GM12878 (cell line): ENCODE measurements around the gene COA4. TPM values are rescaled to one million over a fixed set of nuclear protein-coding genes. Genes with fewer than 3 reads are reported as not detected.

Source experiments
- ATAC-seq: fragments of 200-7000 bp; cut with Tn5 transposase; 3 replicates; pipeline ENCODE4 v1.9.1; 2020; ENCODE audit warnings: mild to moderate bottlenecking, moderate library complexity
- BruUV-seq: library from RNA; stranded (reverse); fragments of 400-500 nt; replicated peaks from 2 replicates; lab custom pipeline; 2021; lab: Mats Ljungman, UMichigan
- CTCF ChIA-PET: fragments of 300-600 bp; sonication (Branson Sonifier 250); formaldehyde crosslinking; extraction: SDS; loops from one replicate; lab custom pipeline; 2021; ENCODE audit warnings: inconsistent platforms; lab: Yijun Ruan, JAX
- POLR2A ChIA-PET: fragments of 350-600 bp; formaldehyde crosslinking; extraction: SDS; loops from one replicate; lab custom pipeline; 2021; ENCODE audit warnings: inconsistent platforms; lab: Charles Lee
- RAD21 ChIA-PET: fragments of 300-600 bp; sonication (Branson Sonifier 250); formaldehyde crosslinking; loops from one replicate; lab custom pipeline; 2023; ENCODE audit warnings: antibody characterized with exemption; ENCODE audit not compliant: unreplicated experiment; lab: Charles Lee
- SMC1A ChIA-PET: fragments of 300-600 bp; sonication (Branson Sonifier 250); formaldehyde crosslinking; loops from one replicate; lab custom pipeline; 2023; ENCODE audit not compliant: unreplicated experiment, uncharacterized antibody; lab: Charles Lee
- DNase-seq: peaks from one replicate; pipeline ENCODE4 v3.0.0-alpha.2; 2011; ENCODE audit warnings: low read depth, low spot score
- FAIRE-seq: peaks from 3 replicates; lab custom pipeline; 2011; peaks lifted over from hg19 to GRCh38; lab: Jason Lieb, UNC
- H2AFZ ChIP-seq: 2 replicates; pipeline ENCODE4 v1.6.0; 2011; ENCODE audit warnings: low read depth, low read length, control low read depth; ENCODE audit not compliant: control insufficient read depth
- H3K27ac ChIP-seq: 2 replicates; pipeline ENCODE4 v1.5.1; 2011; ENCODE audit warnings: control low read depth; ENCODE audit not compliant: control insufficient read depth, insufficient read depth
- H3K27me3 ChIP-seq, 2 experiments: replicated peaks in 1 of 2; 2 replicates each; pipeline versions ENCODE4 v1.6.0 to v1.6.1; 2011; ENCODE audit warnings: low read length in 1 of 2; ENCODE audit not compliant: control insufficient read depth in 2 of 2, insufficient read depth in 2 of 2
- H3K36me3 ChIP-seq, 2 experiments: 2 replicates each; pipeline ENCODE4 v1.5.1; 2011; ENCODE audit warnings: low read length in 1 of 2; ENCODE audit not compliant: control insufficient read depth in 2 of 2, insufficient read depth in 2 of 2
- H3K4me1 ChIP-seq: 2 replicates; pipeline ENCODE4 v1.6.1; 2011; ENCODE audit warnings: mild to moderate bottlenecking, low read length, moderate library complexity, mixed read lengths; ENCODE audit not compliant: control insufficient read depth, insufficient read depth
- H3K4me2 ChIP-seq: 2 replicates; pipeline ENCODE4 v1.6.0; 2011; ENCODE audit warnings: control low read depth; ENCODE audit not compliant: control insufficient read depth, insufficient read depth
- H3K4me3 ChIP-seq: fragments of 200-600 bp; sonication (generic); 2 replicates; pipeline ENCODE4 v1.5.1; 2016
- H3K79me2 ChIP-seq: 2 replicates; pipeline ENCODE4 v1.6.0; 2011; ENCODE audit warnings: low read length; ENCODE audit not compliant: control insufficient read depth, insufficient read depth
- H3K9ac ChIP-seq: 2 replicates; pipeline ENCODE4 v1.8.0; 2011; ENCODE audit warnings: low read length, control low read depth, mixed read lengths; ENCODE audit not compliant: control insufficient read depth, insufficient read depth
- H3K9me3 ChIP-seq: replicated peaks from 3 replicates; pipeline ENCODE4 v1.5.1; 2011; ENCODE audit warnings: mild to moderate bottlenecking, low read length; ENCODE audit not compliant: control insufficient read depth, insufficient read depth
- H4K20me1 ChIP-seq: 2 replicates; pipeline ENCODE4 v1.6.0; 2011; ENCODE audit not compliant: control insufficient read depth, insufficient read depth
- ASH2L ChIP-seq: fragments of 300-600, 200-600 bp; sonication (generic); IDR thresholded peaks from 2 replicates; pipeline ENCODE4 v1.6.1; 2017; ENCODE audit warnings: low read depth, mild to moderate bottlenecking, borderline replicate concordance
- CBX5 ChIP-seq: sonication (generic); IDR thresholded peaks from 2 replicates; pipeline ENCODE4 v1.6.1; 2016; ENCODE audit warnings: low read depth, moderate library complexity, mild to moderate bottlenecking, inconsistent platforms
- HSF1 ChIP-seq: fragments of 150-350 bp; IDR thresholded peaks from 2 replicates; pipeline ENCODE4 v1.6.1; 2014; ENCODE audit warnings: mild to moderate bottlenecking, low read depth, low read length
- IRF3 ChIP-seq: fragments of 450-650 bp; IDR thresholded peaks from 2 replicates; pipeline ENCODE4 v1.6.1; 2014; ENCODE audit warnings: mild to moderate bottlenecking
- MXI1 ChIP-seq: fragments of 150-350 bp; IDR thresholded peaks from 2 replicates; pipeline ENCODE4 v1.6.1; 2011; ENCODE audit warnings: low read depth, mild to moderate bottlenecking, inconsistent platforms, low read length, improper control_type of control experiment
- NFIC ChIP-seq: IDR thresholded peaks from 2 replicates; pipeline ENCODE4 v1.6.1; 2012; ENCODE audit warnings: low read depth, mild to moderate bottlenecking, inconsistent platforms, low read length, moderate library complexity
- NFYA ChIP-seq: IDR thresholded peaks from 2 replicates; pipeline ENCODE4 v1.6.1; 2011; ENCODE audit warnings: low read depth, mild to moderate bottlenecking, low read length, improper control_type of control experiment, borderline replicate concordance
- PAX5 ChIP-seq: IDR thresholded peaks from 2 replicates; pipeline ENCODE4 v1.6.1; 2011; ENCODE audit warnings: low read depth, low read length, borderline replicate concordance
- RAD51 ChIP-seq: fragments of 450-650 bp; IDR thresholded peaks from 2 replicates; pipeline ENCODE4 v1.6.1; 2016; ENCODE audit warnings: moderate library complexity, mild to moderate bottlenecking, inconsistent platforms
- SP1 ChIP-seq: IDR thresholded peaks from one replicate; pipeline ENCODE4 v1.6.1; 2011; ENCODE audit warnings: low read depth, low read length
- STAT1 ChIP-seq: fragments of 450-650 bp; conservative IDR thresholded peaks from 2 replicates; pipeline ENCODE4 v1.6.1; 2014; ENCODE audit warnings: antibody characterized with exemption, mild to moderate bottlenecking
- TCF7 ChIP-seq: IDR thresholded peaks from 2 replicates; pipeline ENCODE4 v1.6.1; 2014; ENCODE audit warnings: antibody characterized with exemption, borderline replicate concordance
- ZNF592 ChIP-seq: fragments of 450-650 bp; IDR thresholded peaks from 2 replicates; pipeline ENCODE4 v1.6.1; 2017; ENCODE audit warnings: mild to moderate bottlenecking, moderate library complexity
- WGBS: methylation state at CpG from one replicate; pipeline ENCODE4 v1.1.6; 2016; ENCODE audit warnings: low lambda C conversion rate; ENCODE audit not compliant: insufficient replicate concordance, insufficient coverage; ENCODE audit errors: missing lambda C conversion rate; 5-methylcytosine and 5-hydroxymethylcytosine counted together
- in situ Hi-C: fragments of 300-500 bp; cut with MboI; formaldehyde crosslinking; loops from 9 replicates; pipeline ENCODE4 v1.14.3; 2018; ENCODE audit warnings: mixed read lengths
- intact Hi-C: fragments of 100-400 bp; cut with micrococcal nuclease; formaldehyde crosslinking; loops from one replicate; pipeline ENCODE4 v1.14.2; 2022; ENCODE audit not compliant: unreplicated experiment
- polyA plus RNA-seq, 11 experiments: library from polyadenylated mRNA; depleted of rRNA in 4 of 11; unstranded in 6 of 11; stranded (reverse) in 5 of 11; fragments of >200 nt; fragmentation: Nextera tagmentation in 4 of 11; fragmentation: Illumina TruSeq in 1 of 11; extraction: Ambion mirVana in 4 of 11; extraction: Trizol in 1 of 11; gene quantifications; 1 replicate in 1 of 11; 2 replicates in 10 of 11; pipeline versions ENCODE4 v1.2.1 to v1.2.3, GENCODE V29; 2011 to 2016; ENCODE audit warnings: inconsistent platforms in 2 of 11, missing spikeins in 2 of 11, low read depth in 1 of 11
- total RNA-seq, 4 experiments: library from RNA; depleted of rRNA in 3 of 4; stranded (reverse); fragments of >200 nt in 3 of 4; fragmentation: Illumina TruSeq in 1 of 4; extraction: Trizol in 1 of 4; gene quantifications; 2 replicates each; pipeline versions ENCODE4 v1.2.1 to v1.2.3, GENCODE V29; 2013 to 2021

Gene COA4
- total and polyA plus RNA-seq, 10 of the 15 experiments (the other 5 are each of a cell fraction or from before 2014, with no cell fraction given): 84.8 to 180 (median 104) TPM

GRCh38 chr11:73921180-73921579 is 44.5 kb upstream of the COA4 start:
- Histone ChIP-seq H2AFZ (no peak overlapping the region), H3K27ac (no peak overlapping the region), H3K27me3 (no peaks in the 10 kb centered on the region), H3K79me2 (no peaks in the 10 kb centered on the region), H4K20me1 (no peaks in the 10 kb centered on the region), H3K9ac (no peak overlapping the region), H3K36me3 (peaks cover 4% of the 10 kb centered on the region in 2 experiments; a peak in 2 of 4 replicates), H3K4me3 (no peak overlapping the region), H3K9me3 (no peaks in the 10 kb centered on the region), H3K4me1 (no peaks in the 10 kb centered on the region), H3K4me2 (no peak overlapping the region)
- POLR2A ChIA-PET: no interaction called here
- TF ChIP-seq SP1 (no peak), STAT1 (no peak), HSF1 (no peak), RAD51 (no peak), TCF7 (no peak), NFYA (no peak), ZNF592 (no peak), NFIC (no peak), CBX5 (no peak), MXI1 (no peak), IRF3 (no peak), ASH2L (no peak), PAX5 (no peak)
- SMC1A ChIA-PET: interaction anchor here (0.7 kb wide), 1 partner anchor 100 kb away, joined by 4 read pairs; no protein-coding TSS in a partner anchor
- no peak for DNase-seq
- FAIRE-seq: no peak
- no TSS peak for BruUV-seq
- CTCF ChIA-PET: no interaction called here
- in situ Hi-C loops: no loop called here
- RAD21 ChIA-PET: no interaction called here
- ATAC-seq: no peak
- intact Hi-C loops: no loop called here
- WGBS: 100% methylated on average over 4 of the region's 4 CpGs
